SU-DHL-6 (cell line): ENCODE measurements around the gene IRF7.

ENCODE experiments used
- H2AFZ ChIP-seq: fragments of 200-600 bp; sonication (generic); 2 replicates; pipeline ENCODE4 v1.6.1; 2014; ENCODE audit warnings: low read depth, mild to moderate bottlenecking, moderate library complexity, mixed read lengths, antibody characterized with exemption, low read length; ENCODE audit not compliant: severe bottlenecking
- H3F3A ChIP-seq: fragments of 200-600 bp; shearing (Covaris generic); 2 replicates; pipeline ENCODE4 v1.6.0; 2016; ENCODE audit warnings: antibody characterized with exemption, mild to moderate bottlenecking; ENCODE audit not compliant: insufficient read depth
- H3K27ac ChIP-seq: fragments of 200-600 bp; sonication (generic); 2 replicates; pipeline ENCODE4 v1.5.1; 2016; ENCODE audit warnings: low read depth, mild to moderate bottlenecking, low read length, moderate library complexity, mixed read lengths
- H3K27me3 ChIP-seq: fragments of 200-600 bp; sonication (generic), shearing (Covaris generic); 2 replicates; pipeline ENCODE4 v1.6.0; 2014; ENCODE audit warnings: mild to moderate bottlenecking, low read length
- H3K36me3 ChIP-seq: fragments of 200-600 bp; sonication (generic); 2 replicates; pipeline ENCODE4 v1.6.1; 2014; ENCODE audit warnings: mild to moderate bottlenecking, low read length, mixed read lengths
- H3K4me2 ChIP-seq: fragments of 300-600, 200-600 bp; shearing (Covaris generic), sonication (generic); 2 replicates; pipeline ENCODE4 v1.6.0; 2014; ENCODE audit warnings: low read length, low read depth, mild to moderate bottlenecking; ENCODE audit not compliant: poor library complexity, severe bottlenecking
- H3K4me3 ChIP-seq: fragments of 200-600 bp; sonication (generic); 2 replicates; pipeline ENCODE4 v1.5.1; 2014; ENCODE audit warnings: antibody characterized with exemption, low read length, mild to moderate bottlenecking, mixed read lengths; ENCODE audit not compliant: insufficient read depth, poor library complexity, severe bottlenecking
- H3K79me2 ChIP-seq: fragments of 200-600 bp; sonication (generic); 2 replicates; pipeline ENCODE4 v1.6.1; 2014; ENCODE audit warnings: mild to moderate bottlenecking, low read length, moderate library complexity; ENCODE audit not compliant: insufficient read depth
- H3K9ac ChIP-seq: fragments of 200-600 bp; sonication (generic); 2 replicates; pipeline ENCODE4 v1.7.0; 2014; ENCODE audit warnings: mild to moderate bottlenecking, low read length
- H3K9me2 ChIP-seq: fragments of 200-600 bp; sonication (generic); replicated peaks from 2 replicates; pipeline ENCODE4 v1.6.1; 2014; ENCODE audit warnings: low read length; ENCODE audit not compliant: insufficient read depth
- H3K9me3 ChIP-seq: fragments of 200-600 bp; sonication (generic); 2 replicates; pipeline ENCODE4 v1.6.1; 2014; ENCODE audit warnings: low read length, mixed read lengths; ENCODE audit not compliant: insufficient read depth
- H4K20me1 ChIP-seq: fragments of 200-600 bp; sonication (generic); 2 replicates; pipeline ENCODE4 v1.6.1; 2014; ENCODE audit warnings: low read depth, mild to moderate bottlenecking, antibody characterized with exemption, low read length, moderate library complexity, mixed read lengths
- CTCF ChIP-seq: fragments of 200-600 bp; sonication (generic); IDR thresholded peaks from one replicate; pipeline ENCODE4 v1.5.1; 2017; ENCODE audit warnings: antibody characterized with exemption, mild to moderate bottlenecking, low read length, moderate library complexity; ENCODE audit not compliant: insufficient read depth, poor library complexity, severe bottlenecking
- EZH2phosphoT487 ChIP-seq: fragments of 200-600 bp; sonication (generic), shearing (Covaris generic); conservative IDR thresholded peaks from 2 replicates; pipeline ENCODE4 v1.6.1; 2018; ENCODE audit warnings: mild to moderate bottlenecking, antibody characterized with exemption, low read length, moderate library complexity, mixed read lengths

Gene IRF7

GRCh38 chr11:629237-629583, 13.5 kb upstream of the IRF7 start:
- Histone ChIP-seq H3F3A (0 out of 2 replicates have a peak, but pooled peaks cover 9% of the 10 kb centered on the region), H3K27ac (no peak overlapping the region), H3K9me3 (no peaks in the 10 kb centered on the region), H3K9ac (no peak overlapping the region), H2AFZ (no peak overlapping the region), H3K9me2 (no peaks in the 10 kb centered on the region), H3K27me3 (no peaks in the 10 kb centered on the region), H3K79me2 (no peaks in the 10 kb centered on the region), H3K4me2 (no peak overlapping the region), H3K4me3 (no peak overlapping the region), H4K20me1 (no peaks in the 10 kb centered on the region), H3K36me3 (no peaks in the 10 kb centered on the region)
- TF ChIP-seq CTCF: no peak
- no peak for TF ChIP-seq EZH2phosphoT487

- Histone ChIP-seq H3K4me2 (no peak overlapping the region), H3K79me2 (no peaks in the 10 kb centered on the region), H2AFZ (no peak overlapping the region), H3K9me2 (no peaks in the 10 kb centered on the region), H3F3A (0 out of 2 replicates have a peak, but pooled peaks cover 9% of the 10 kb centered on the region), H3K4me3 (no peak overlapping the region), H3K9me3 (no peaks in the 10 kb centered on the region), H4K20me1 (no peaks in the 10 kb centered on the region), H3K36me3 (no peaks in the 10 kb centered on the region), H3K9ac (no peak overlapping the region), H3K27me3 (no peaks in the 10 kb centered on the region), H3K27ac (no peak overlapping the region)
- no peak for TF ChIP-seq EZH2phosphoT487
- no peak for TF ChIP-seq CTCF
These were observed 12.3 kb upstream of the IRF7 start for GRCh38 chr11:628056-628455.

- no peak overlapping the region for H2AFZ ChIP-seq
- H3K9ac ChIP-seq: no peak overlapping the region
- H3K27me3 ChIP-seq: no peaks in the 10 kb centered on the region
- 0 out of 2 replicates have a peak, but pooled peaks cover 12% of the 10 kb centered on the region for H3F3A ChIP-seq
- H3K4me3 ChIP-seq: no peak overlapping the region
- no peaks in the 10 kb centered on the region for H3K9me2 ChIP-seq
- H3K4me2 ChIP-seq: no peak overlapping the region
- no peaks in the 10 kb centered on the region for H3K9me3 ChIP-seq
- TF ChIP-seq CTCF (no peak), EZH2phosphoT487 (no peak)
- no peaks in the 10 kb centered on the region for H3K36me3 ChIP-seq
- H3K79me2 ChIP-seq: no peaks in the 10 kb centered on the region
- no peak overlapping the region for H3K27ac ChIP-seq
- H4K20me1 ChIP-seq: no peaks in the 10 kb centered on the region
These were observed 11.5 kb upstream of the IRF7 start for GRCh38 chr11:627308-627576.
